GM12873 (cell line): ENCODE data around the gene SGSH.

Source experiments
- CTCF ChIP-seq: IDR thresholded peaks from 2 replicates; pipeline ENCODE4 v1.5.1; 2012; ENCODE audit warnings: low read depth, mild to moderate bottlenecking, moderate library complexity, low read length, control low read depth; ENCODE audit not compliant: insufficient read depth; ENCODE audit errors: missing control alignments

Gene SGSH

GRCh38 chr17:80204626-80205468, 15.3 kb downstream of the SGSH start:
- no peak for TF ChIP-seq CTCF

- TF ChIP-seq CTCF, result no peak
These were observed 16.6 kb downstream of the SGSH start for GRCh38 chr17:80203471-80203963.

- TF ChIP-seq CTCF, result no peak
These were observed 17.9 kb downstream of the SGSH start for GRCh38 chr17:80202197-80202596.

GRCh38 chr17:80201446-80201845, 18.7 kb downstream of the SGSH start:
- TF ChIP-seq CTCF, result no peak

- no peak for TF ChIP-seq CTCF
These were observed 21.9 kb downstream of the SGSH start for GRCh38 chr17:80198144-80198661.

GRCh38 chr17:80196652-80197051, 23.5 kb downstream of the SGSH start:
- no peak for TF ChIP-seq CTCF

GRCh38 chr17:80195671-80196529, 24.2 kb downstream of the SGSH start:
- peak; percentile 93 for TF ChIP-seq CTCF
